Muscle of leg (tissue), 11 donors: Measurements from ENCODE around the gene PSME4. TPM values are rescaled to one million over a fixed set of nuclear protein-coding genes. Genes with fewer than 3 reads are reported as not detected.
"Not testable (repeated sequence)": the region's sequence is repeated elsewhere in the genome, so short reads cannot be mapped to it uniquely, and the experiment has no call there.

ENCODE experiments used
- DNase-seq: peaks from one replicate; pipeline ENCODE4 v3.0.0; 2013
- H3K27ac ChIP-seq: one replicate; pipeline ENCODE4 v1.5.1; 2013; ENCODE audit warnings: mild to moderate bottlenecking, low read length, control low read depth
- H3K27me3 ChIP-seq: one replicate; pipeline ENCODE4 v1.6.1; 2013; ENCODE audit warnings: low read length; ENCODE audit not compliant: control insufficient read depth, insufficient read depth
- H3K36me3 ChIP-seq: one replicate; pipeline ENCODE4 v1.6.1; 2013; ENCODE audit warnings: low read length; ENCODE audit not compliant: control insufficient read depth, insufficient read depth
- H3K4me1 ChIP-seq: one replicate; pipeline ENCODE4 v1.6.1; 2013; ENCODE audit warnings: low read length; ENCODE audit not compliant: control insufficient read depth, insufficient read depth
- H3K4me3 ChIP-seq: one replicate; pipeline ENCODE4 v1.5.1; 2013; ENCODE audit warnings: low read length, control low read depth
- H3K9me3 ChIP-seq: replicated peaks from 2 replicates; pipeline ENCODE4 v1.6.1; 2013; ENCODE audit warnings: low read depth, low read length; ENCODE audit not compliant: control insufficient read depth
- WGBS: methylation state at CpG from one replicate; pipeline ENCODE4 v1.1.5; 2013; ENCODE audit warnings: missing lambda C conversion rate; ENCODE audit not compliant: insufficient coverage; 5-methylcytosine and 5-hydroxymethylcytosine counted together
- polyA plus RNA-seq, 8 donors: library from polyadenylated mRNA; unstranded; fragments of 120-200 nt; gene quantifications; one replicate each; pipeline versions ENCODE4 v1.2.1 to v1.2.3, GENCODE V29; 2013; ENCODE audit warnings: inconsistent platforms in 1 of 8, low replicate concordance in 1 of 8; ENCODE audit not compliant: insufficient read length in 8 of 8, insufficient read depth in 1 of 8
- total RNA-seq: library from RNA; stranded (reverse); fragments of 120-200 nt; gene quantifications from one replicate; pipeline ENCODE4 v1.2.4, GENCODE V29; 2013

PSME4 gene
- total and polyA plus RNA-seq, 9 donors, result 32.7 to 40.1 (median 38.6) TPM

- peaks cover 13% of the 10 kb centered on the region for H3K36me3 ChIP-seq
- WGBS, result no CpG with 5 or more reads among the region's 5 CpGs
- no peak overlapping the region for H3K4me3 ChIP-seq
- H3K4me1 ChIP-seq, result no peaks in the 10 kb centered on the region
- no peak overlapping the region for H3K27ac ChIP-seq
- no peaks in the 10 kb centered on the region for H3K9me3 ChIP-seq
- H3K27me3 ChIP-seq, result no peaks in the 10 kb centered on the region
- no peak for DNase-seq
These were observed 29.0 kb downstream of the PSME4 start for GRCh38 chr2:53941749-53942148.

GRCh38 chr2:53939656-53940055, 31.1 kb downstream of the PSME4 start:
- WGBS, result no CpG with 5 or more reads among the region's 4 CpGs
- Histone ChIP-seq H3K36me3 (peaks cover 12% of the 10 kb centered on the region), H3K4me1 (no peaks in the 10 kb centered on the region), H3K27ac (no peak overlapping the region), H3K27me3 (no peaks in the 10 kb centered on the region), H3K9me3 (no peaks in the 10 kb centered on the region), H3K4me3 (no peak overlapping the region)
- no peak for DNase-seq

GRCh38 chr2:53938904-53939303, 31.9 kb downstream of the PSME4 start:
- H3K4me1 ChIP-seq, result no peaks in the 10 kb centered on the region
- no peaks in the 10 kb centered on the region for H3K27me3 ChIP-seq
- peaks cover 12% of the 10 kb centered on the region for H3K36me3 ChIP-seq
- DNase-seq, result no peak
- H3K4me3 ChIP-seq, result no peak overlapping the region
- no peak overlapping the region for H3K27ac ChIP-seq
- no CpG with 5 or more reads among the region's 3 CpGs for WGBS
- no peaks in the 10 kb centered on the region for H3K9me3 ChIP-seq

- Histone ChIP-seq H3K27ac (no peak overlapping the region), H3K4me3 (no peak overlapping the region), H3K27me3 (no peaks in the 10 kb centered on the region), H3K4me1 (no peaks in the 10 kb centered on the region), H3K36me3 (peaks cover 30% of the 10 kb centered on the region), H3K9me3 (no peaks in the 10 kb centered on the region)
- 95% methylated on average over 3 of the region's 8 CpGs for WGBS
- DNase-seq, result no peak
These were observed 37.5 kb downstream of the PSME4 start for GRCh38 chr2:53933329-53933728.

- H3K36me3 ChIP-seq, result peaks cover 29% of the 10 kb centered on the region
- not testable (repeated sequence) for DNase-seq, H3K4me3 ChIP-seq, H3K4me1 ChIP-seq, H3K27me3 ChIP-seq, H3K9me3 ChIP-seq, H3K27ac ChIP-seq
- WGBS, result 91% methylated on average over 5 of the region's 8 CpGs
These were observed 44.5 kb downstream of the PSME4 start for GRCh38 chr2:53926321-53926720.

GRCh38 chr2:53913721-53914120, 57.1 kb downstream of the PSME4 start:
- WGBS, result no CpG with 5 or more reads among the region's 3 CpGs
- no peaks in the 10 kb centered on the region for H3K27me3 ChIP-seq
- H3K4me3 ChIP-seq, result no peak overlapping the region
- H3K9me3 ChIP-seq, result no peaks in the 10 kb centered on the region
- no peak overlapping the region for H3K27ac ChIP-seq
- DNase-seq, result no peak
- peaks cover 18% of the 10 kb centered on the region for H3K36me3 ChIP-seq
- H3K4me1 ChIP-seq, result no peaks in the 10 kb centered on the region

GRCh38 chr2:53911434-53912189, 59.2 kb downstream of the PSME4 start:
- no peak overlapping the region for H3K4me3 ChIP-seq
- WGBS, result no CpG with 5 or more reads among the region's 4 CpGs
- no peak overlapping the region for H3K27ac ChIP-seq
- peaks cover 20% of the 10 kb centered on the region for H3K36me3 ChIP-seq
- H3K27me3 ChIP-seq, result no peaks in the 10 kb centered on the region
- DNase-seq, result no peak
- no peaks in the 10 kb centered on the region for H3K9me3 ChIP-seq
- no peaks in the 10 kb centered on the region for H3K4me1 ChIP-seq

- Histone ChIP-seq H3K36me3 (peaks cover 21% of the 10 kb centered on the region), H3K9me3 (no peaks in the 10 kb centered on the region), H3K4me1 (no peaks in the 10 kb centered on the region), H3K4me3 (no peak overlapping the region), H3K27me3 (no peaks in the 10 kb centered on the region), H3K27ac (no peak overlapping the region)
- WGBS, result no CpG with 5 or more reads among the region's 1 CpG
- DNase-seq, result peak; percentile 43
These were observed 63.2 kb downstream of the PSME4 start for GRCh38 chr2:53907582-53907981.

- Histone ChIP-seq H3K9me3 (no peaks in the 10 kb centered on the region), H3K4me3 (no peak overlapping the region), H3K36me3 (peaks cover 23% of the 10 kb centered on the region), H3K27me3 (no peaks in the 10 kb centered on the region), H3K27ac (no peak overlapping the region), H3K4me1 (no peaks in the 10 kb centered on the region)
- DNase-seq, result no peak
- 98% methylated on average over 6 of the region's 9 CpGs for WGBS
These were observed 65.4 kb downstream of the PSME4 start for GRCh38 chr2:53905396-53905795.

GRCh38 chr2:53903011-53903410, 67.8 kb downstream of the PSME4 start:
- WGBS, result 90% methylated on average over 3 of the region's 4 CpGs
- H3K4me1 ChIP-seq, result no peaks in the 10 kb centered on the region
- no peaks in the 10 kb centered on the region for H3K9me3 ChIP-seq
- no peaks in the 10 kb centered on the region for H3K27me3 ChIP-seq
- no peak overlapping the region for H3K4me3 ChIP-seq
- H3K36me3 ChIP-seq, result peaks cover 35% of the 10 kb centered on the region
- H3K27ac ChIP-seq, result no peak overlapping the region
- DNase-seq, result no peak

GRCh38 chr2:53901192-53901591, 69.6 kb downstream of the PSME4 start:
- H3K27ac ChIP-seq, result no peak overlapping the region
- peak; percentile 46 for DNase-seq
- H3K36me3 ChIP-seq, result peaks cover 30% of the 10 kb centered on the region
- no CpG with 5 or more reads among the region's 3 CpGs for WGBS
- H3K4me1 ChIP-seq, result no peaks in the 10 kb centered on the region
- H3K9me3 ChIP-seq, result no peaks in the 10 kb centered on the region
- H3K27me3 ChIP-seq, result no peaks in the 10 kb centered on the region
- H3K4me3 ChIP-seq, result no peak overlapping the region
